KOPT-K1 (cell line): Measurements from ENCODE around the gene GSTP1.
"Not testable (repeated sequence)": the region's sequence is repeated elsewhere in the genome, so short reads cannot be mapped to it uniquely, and the experiment has no call there.

Experiments
- H3K27ac ChIP-seq: fragments of 200-600 bp; sonication (generic); 2 replicates; pipeline ENCODE4 v1.5.1; 2016; ENCODE audit warnings: antibody characterized with exemption, mild to moderate bottlenecking, low read depth, low read length; ENCODE audit not compliant: poor library complexity, severe bottlenecking
- H3K36me3 ChIP-seq: fragments of 200-600 bp; sonication (generic); 2 replicates; pipeline ENCODE4 v1.5.1; 2017; ENCODE audit warnings: antibody characterized with exemption, mild to moderate bottlenecking, low read length, moderate library complexity; ENCODE audit not compliant: insufficient read depth
- H3K9me3 ChIP-seq: fragments of 200-600 bp; sonication (generic); 2 replicates; pipeline ENCODE4 v1.5.1; 2017; ENCODE audit warnings: antibody characterized with exemption, low read length, mild to moderate bottlenecking; ENCODE audit not compliant: insufficient read depth, poor library complexity, severe bottlenecking

Gene GSTP1

DNA sequence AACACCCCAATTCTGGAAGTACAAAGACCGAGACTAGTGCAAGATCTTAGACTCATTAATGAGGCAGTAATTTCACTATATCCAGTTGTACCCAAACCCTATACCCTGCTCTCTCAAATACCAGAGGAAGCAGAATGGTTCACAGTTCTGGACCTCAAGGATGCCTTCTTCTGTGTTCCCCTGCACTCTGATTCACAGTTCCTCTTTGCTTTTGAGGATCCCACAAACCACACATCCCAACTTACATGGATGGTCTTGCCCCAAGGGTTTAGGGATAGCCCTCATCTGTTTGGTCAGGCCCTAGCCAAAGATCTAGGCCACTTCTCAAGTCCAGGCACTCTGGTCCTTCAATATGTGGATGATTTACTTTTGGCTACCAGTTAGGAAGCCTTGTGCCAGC, 40.2 kb downstream of the GSTP1 start:
- H3K27ac ChIP-seq, H3K9me3 ChIP-seq, H3K36me3 ChIP-seq: not testable (repeated sequence)

DNA sequence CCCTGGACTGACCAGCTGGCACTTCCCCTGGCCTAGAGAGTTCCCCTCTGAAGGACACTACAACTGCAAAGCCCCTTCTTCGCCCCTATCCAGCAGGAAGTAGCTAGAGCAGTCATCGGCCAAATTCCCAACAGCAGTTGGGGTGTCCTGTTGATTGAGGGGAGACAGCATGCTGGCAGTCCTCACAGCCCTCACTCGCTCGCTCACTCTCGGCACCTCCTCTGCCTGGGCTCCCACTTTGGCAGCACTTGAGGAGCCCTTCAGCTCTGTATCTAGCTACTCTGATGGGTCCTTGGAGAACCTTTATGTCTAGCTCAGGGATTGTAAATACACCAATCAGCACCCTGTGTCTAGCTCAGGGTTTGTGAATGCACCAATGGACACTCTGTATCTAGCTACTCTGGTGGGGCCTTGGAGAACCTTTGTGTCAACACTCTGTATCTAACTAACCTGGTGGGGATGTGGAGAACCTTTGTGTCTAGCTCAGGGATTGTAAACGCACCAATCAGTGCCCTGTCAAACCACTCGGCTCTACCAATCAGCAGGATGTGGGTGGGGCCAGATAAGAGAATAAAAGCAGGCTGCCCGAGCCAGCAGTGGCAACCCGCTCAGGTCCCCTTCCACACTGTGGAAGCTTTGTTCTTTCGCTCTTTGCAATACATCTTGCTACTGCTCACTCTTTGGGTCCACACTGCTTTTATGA, 42.7 kb downstream of the GSTP1 start:
- not testable (repeated sequence) for H3K36me3 ChIP-seq, H3K9me3 ChIP-seq, H3K27ac ChIP-seq

DNA sequence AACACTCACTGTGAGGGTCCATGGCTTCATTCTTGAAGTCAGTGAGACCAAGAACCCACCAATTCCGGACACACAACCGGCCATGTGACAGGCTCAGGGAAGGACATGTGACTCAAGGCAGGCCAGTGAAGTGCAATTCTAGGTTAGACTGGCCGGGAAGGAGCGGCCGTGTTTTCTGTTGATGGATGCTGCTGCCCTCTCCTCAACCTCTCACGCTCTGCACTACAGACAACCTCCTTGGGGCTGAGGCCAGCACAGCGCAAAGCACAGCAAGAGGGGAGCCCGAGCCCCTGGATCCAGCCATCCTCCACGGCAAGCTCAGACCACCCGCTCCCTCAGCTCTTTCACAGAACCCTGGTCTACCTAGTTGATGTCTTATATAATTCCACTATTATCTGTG, 43.4 kb downstream of the GSTP1 start:
- no peaks in the 10 kb centered on the region for H3K9me3 ChIP-seq
- H3K36me3 ChIP-seq: peaks cover 5% of the 10 kb centered on the region; the same call in 1 of the 2 replicates
- H3K27ac ChIP-seq: no peak overlapping the region

DNA sequence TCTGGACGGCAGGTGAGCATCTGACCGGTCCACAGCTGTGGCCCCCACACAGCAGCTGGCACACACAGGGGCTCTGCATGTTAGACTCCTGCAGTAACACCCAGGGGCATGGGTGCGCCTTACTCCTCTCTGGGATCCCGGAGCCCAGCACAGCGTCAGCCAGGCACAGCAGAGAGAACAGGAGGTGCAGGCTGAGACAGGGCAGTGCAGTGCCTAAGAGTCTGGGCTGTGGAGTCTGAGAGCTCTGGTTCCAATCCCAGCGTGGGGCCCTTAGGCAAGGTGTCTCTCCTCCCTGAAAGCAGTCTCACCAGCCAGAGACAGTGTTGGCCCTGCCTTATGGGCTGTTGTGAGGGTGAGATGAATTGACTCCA, 43.8 kb downstream of the GSTP1 start:
- no peak overlapping the region for H3K27ac ChIP-seq
- H3K9me3 ChIP-seq: no peaks in the 10 kb centered on the region

DNA sequence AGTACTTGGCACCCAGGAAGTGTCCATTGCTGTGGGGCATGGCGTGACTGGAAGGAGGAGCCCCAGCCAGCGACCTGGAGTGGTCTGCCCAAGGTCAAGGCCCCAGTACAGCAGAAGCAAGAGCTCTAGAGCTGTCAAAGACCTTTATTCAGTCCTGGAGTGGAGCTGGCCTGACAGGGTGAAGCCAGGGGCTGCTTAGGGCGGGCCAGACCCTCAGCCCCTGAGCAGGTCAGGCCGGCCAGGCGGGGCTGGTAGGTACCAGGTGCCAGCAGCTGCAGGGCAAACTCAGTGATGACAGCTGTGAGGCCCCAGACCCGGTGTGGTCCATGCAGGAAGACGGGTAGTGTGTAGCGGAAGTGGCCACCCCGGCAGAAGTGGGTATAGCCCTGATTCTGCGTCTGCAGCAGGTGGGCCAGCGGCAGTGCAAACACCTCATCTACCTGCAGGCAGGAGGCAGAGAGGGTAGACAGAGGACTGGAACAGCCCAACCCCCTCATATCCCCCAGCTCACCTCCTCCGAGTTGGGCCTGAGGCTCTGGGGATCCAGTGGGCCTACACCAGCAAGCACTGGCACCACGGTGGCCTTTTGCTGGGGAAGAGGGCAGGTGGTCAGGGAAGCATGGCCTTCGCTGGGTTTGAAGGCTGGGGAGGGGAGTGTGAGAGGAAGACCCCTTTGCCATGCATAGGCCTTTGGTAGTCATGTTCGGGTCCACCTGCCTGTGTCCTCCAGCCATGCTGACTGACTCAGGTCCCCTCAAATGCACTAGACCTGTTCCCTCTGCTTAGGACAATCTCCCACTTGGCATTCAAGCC, 44.4 kb downstream of the GSTP1 start:
- Histone ChIP-seq H3K36me3 (peaks cover 5% of the 10 kb centered on the region; the same call in 1 of the 2 replicates), H3K27ac (peak overlapping the region; percentile 76)

More for the DNA sequence above, 43.8 kb downstream of the GSTP1 start:
- H3K36me3 ChIP-seq: peaks cover 5% of the 10 kb centered on the region; the same call in 1 of the 2 replicates

DNA sequence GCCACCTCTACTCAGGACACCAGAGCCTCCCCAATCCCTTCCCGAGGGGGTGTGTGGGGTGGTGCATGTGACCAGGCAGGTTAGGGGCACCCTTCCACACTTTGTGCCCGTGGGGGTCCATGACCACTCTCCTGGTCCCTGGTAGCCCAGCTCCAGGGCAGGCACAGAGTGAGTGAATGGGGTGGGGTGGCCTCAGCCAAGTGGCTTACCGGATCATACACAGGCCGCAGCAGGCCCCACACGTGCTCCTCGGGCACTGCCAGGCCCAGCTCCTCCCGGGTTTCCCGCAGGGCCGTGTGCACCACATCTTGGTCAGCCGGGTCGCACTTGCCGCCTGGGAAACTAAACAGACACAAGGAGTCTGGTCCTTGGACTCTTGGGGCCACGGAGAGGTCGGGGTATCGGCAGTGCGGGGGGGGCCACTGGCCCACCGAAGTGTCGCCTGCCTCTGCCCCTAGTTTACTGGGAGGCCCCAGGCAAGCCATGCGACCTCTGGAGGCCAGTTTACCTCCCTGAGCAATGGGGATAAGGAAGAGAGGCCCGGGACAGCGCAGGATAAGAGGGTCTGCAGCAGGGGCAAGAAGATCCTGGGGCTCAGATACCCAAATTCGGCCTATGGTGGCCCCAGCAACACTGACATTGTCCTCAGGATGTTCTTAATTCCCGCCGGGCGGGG, 45.2 kb downstream of the GSTP1 start:
- no peaks in the 10 kb centered on the region for H3K9me3 ChIP-seq
- peak overlapping the region; percentile 76 for H3K27ac ChIP-seq
- peaks cover 5% of the 10 kb centered on the region; the same call in 1 of the 2 replicates for H3K36me3 ChIP-seq

More for the DNA sequence above, 44.4 kb downstream of the GSTP1 start:
- no peaks in the 10 kb centered on the region for H3K9me3 ChIP-seq

DNA sequence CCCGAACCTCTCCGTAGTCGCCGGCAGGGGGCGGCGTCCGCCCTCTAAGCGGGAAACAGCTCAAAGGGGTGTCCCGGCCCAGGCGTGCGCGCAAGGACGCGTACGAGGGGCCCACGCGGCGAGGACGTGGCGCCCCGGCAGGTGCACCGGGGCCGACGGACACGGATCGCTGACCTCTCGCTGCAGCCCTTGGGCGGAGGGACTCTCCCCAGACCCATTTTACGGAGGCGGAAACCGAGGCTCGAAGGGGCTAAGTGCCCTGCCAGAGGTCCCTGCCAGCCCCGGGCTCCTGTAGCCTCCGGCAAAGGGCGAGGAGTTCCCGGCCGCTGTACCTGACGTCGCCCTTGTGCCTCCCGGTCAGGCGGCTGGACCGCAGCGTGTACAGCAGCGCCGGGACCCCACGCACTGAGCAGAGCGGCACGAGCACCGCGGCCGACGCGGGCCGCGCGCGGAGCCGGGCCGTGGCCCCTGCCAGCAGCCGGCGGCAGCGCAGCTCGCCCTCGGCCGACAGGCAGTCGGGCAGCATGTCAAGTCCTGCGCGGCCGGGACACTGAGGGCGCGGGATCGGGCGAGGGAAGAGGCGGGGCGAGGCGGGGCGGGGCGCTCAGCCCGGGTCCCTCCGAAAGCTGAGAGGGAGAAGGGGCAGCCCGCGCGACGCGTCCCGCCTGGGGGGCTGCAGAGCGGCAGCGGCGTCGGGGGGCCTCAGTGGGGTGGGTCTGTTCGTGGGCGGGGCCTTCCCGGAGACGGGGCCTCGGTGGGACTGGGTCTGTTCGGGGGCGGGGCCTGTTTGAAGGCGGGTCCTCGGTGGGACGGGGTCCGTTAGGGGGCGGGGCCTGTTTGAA, 46.0 kb downstream of the GSTP1 start, which contains the start of gene NUDT8:
Gene NUDT8 (minus strand): TSS at position 552 of the 842 bp plus-strand sequence. CDS start 26 bp downstream, at position 526.
- H3K9me3 ChIP-seq: no peaks in the 10 kb centered on the region
- peaks cover 5% of the 10 kb centered on the region; the same call in 1 of the 2 replicates for H3K36me3 ChIP-seq
- peak within 1 kb of the TSS; percentile 76 for H3K27ac ChIP-seq

DNA sequence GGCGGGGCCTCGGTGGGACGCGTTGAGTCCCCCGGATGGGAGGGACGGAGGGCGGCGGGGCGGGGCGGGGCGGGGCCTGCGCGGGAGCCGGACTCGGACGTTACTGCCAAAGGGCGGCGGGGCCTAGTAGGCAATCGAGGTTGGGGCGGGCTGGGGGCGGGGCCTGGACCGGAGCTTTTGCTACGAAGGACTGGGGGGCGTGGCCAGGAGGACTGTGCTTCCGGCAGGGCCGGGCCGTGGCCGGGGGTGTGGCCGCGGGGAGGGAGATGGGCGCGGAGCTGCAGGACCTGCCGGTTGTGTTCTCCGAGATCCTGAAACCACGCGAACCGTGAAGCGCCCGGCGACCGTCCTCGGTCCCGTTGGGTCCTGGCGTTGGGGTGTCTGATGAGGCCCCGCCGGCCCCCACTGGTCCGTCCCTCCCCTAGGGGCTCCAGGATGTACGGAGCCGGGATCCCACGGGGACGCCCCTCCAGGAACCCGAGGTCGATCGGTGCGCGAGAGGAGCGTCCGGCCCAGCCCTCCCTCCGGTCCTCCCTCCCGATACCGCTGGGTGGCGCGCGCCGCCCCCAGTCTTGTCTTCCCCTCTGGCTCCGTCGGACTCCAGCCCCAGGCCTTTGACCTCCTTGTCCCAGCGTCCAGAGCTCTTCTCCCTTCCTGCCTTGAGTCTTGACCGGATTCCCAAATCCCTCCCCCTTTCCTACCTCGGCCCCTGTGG, 46.8 kb downstream of the GSTP1 start:
- Histone ChIP-seq H3K27ac (peak overlapping the region; percentile 76), H3K9me3 (no peaks in the 10 kb centered on the region)

DNA sequence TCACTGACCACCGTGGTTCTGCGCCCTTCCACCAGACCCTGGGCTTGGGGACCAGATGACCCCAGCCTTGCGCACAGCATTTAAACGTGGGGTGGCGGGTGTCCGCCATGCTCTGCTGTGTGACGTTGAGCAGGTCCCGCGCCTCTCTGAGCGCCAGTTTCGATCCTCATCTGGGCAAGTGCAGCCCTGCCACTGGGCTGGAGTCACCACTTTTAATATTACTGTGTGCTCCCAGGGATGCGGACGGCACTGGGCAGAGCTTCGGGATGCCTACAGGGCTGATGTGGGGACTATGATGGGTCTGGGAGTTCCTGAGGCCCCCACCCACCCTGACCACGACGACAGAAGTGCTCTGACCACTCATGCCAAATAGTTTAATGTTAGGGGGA, 47.3 kb downstream of the GSTP1 start:
- H3K9me3 ChIP-seq: no peaks in the 10 kb centered on the region
- peaks cover 5% of the 10 kb centered on the region; the same call in 1 of the 2 replicates for H3K36me3 ChIP-seq
- H3K27ac ChIP-seq: peak overlapping the region; percentile 67

More for the DNA sequence above, 46.8 kb downstream of the GSTP1 start:
- H3K36me3 ChIP-seq: peaks cover 5% of the 10 kb centered on the region; the same call in 1 of the 2 replicates

DNA sequence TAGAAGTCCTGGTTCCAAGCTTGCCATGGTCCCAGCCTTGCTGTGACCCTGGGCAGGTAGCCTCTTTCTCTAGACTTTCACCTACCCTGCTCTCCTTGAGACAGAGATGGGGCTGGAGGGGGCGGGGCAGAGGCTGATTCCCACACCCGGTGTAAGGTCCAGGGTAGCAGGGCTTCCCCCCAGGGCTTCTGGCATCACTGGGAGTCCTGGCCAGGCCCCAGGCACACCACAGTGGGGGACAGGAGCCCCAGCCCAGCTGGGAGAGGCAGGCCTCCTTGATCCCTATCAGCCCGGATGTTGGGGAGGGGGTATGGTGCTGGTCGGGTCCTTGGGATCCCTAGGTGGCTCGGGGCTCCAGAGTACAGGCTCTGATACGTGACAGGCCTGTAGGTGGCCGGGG, 47.8 kb downstream of the GSTP1 start:
- H3K36me3 ChIP-seq: peaks cover 5% of the 10 kb centered on the region; the same call in 1 of the 2 replicates
- H3K9me3 ChIP-seq: no peaks in the 10 kb centered on the region
- no peak overlapping the region for H3K27ac ChIP-seq

DNA sequence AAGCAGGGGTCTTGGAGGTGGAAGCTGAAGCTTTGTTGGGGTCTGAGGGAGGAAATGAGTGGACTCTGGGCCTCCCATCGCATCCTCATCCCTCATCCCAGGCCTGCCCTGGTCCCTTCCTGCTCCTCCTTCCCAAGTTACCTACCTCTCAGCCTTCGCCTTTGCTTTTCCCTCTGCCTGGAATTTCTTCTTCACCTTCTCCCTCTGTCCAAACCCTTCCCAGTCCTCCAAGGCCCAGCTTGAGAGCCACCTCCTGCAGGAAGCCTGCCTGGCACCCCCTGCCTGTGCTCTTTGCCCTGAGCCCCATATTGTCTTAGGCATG, 48.2 kb downstream of the GSTP1 start:
- H3K36me3 ChIP-seq: peaks cover 5% of the 10 kb centered on the region; the same call in 1 of the 2 replicates
- no peak overlapping the region for H3K27ac ChIP-seq

DNA sequence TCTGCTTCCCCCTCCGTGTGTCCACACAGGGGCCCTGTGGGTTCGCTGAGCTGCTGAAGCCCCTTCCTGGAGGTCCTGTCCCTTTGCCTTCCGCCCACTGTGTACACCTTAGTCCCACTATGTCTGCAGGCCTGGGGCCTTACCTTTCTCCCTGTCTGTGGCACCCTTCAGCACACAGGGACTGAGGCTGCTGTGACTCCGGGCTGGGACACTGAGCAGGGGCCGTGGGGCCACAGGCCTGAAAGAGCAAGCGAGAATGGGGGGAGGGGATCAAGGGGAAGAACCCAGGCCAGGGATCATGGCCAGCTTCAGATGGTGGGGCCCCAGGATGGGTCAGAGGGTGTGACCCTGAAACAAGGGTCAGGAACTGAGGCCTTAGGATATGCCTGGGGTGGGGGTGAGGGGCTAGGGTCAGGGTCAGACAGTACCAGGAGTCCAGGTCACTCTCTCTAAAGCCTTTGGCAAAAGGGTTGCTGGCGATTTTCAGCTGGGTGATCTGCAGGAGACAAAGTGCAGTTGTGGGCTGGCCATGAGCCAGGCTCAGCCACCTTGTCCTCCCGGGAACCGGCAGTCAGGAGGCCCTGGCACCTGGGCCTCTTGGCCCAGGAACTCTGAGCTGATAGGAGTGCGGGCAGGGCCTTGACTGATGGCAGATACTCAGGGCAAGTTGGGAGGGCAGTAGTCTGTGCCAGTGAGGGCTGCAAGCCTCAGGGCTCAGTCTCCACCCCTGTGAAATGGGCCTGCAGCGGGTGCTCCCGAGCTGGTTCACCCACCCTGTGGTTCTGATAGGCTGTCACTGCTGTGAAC, 48.8 kb downstream of the GSTP1 start:
- Histone ChIP-seq H3K9me3 (no peaks in the 10 kb centered on the region), H3K36me3 (peaks cover 5% of the 10 kb centered on the region; the same call in 1 of the 2 replicates), H3K27ac (no peak overlapping the region)

More for the DNA sequence above, 48.2 kb downstream of the GSTP1 start:
- no peaks in the 10 kb centered on the region for H3K9me3 ChIP-seq

DNA sequence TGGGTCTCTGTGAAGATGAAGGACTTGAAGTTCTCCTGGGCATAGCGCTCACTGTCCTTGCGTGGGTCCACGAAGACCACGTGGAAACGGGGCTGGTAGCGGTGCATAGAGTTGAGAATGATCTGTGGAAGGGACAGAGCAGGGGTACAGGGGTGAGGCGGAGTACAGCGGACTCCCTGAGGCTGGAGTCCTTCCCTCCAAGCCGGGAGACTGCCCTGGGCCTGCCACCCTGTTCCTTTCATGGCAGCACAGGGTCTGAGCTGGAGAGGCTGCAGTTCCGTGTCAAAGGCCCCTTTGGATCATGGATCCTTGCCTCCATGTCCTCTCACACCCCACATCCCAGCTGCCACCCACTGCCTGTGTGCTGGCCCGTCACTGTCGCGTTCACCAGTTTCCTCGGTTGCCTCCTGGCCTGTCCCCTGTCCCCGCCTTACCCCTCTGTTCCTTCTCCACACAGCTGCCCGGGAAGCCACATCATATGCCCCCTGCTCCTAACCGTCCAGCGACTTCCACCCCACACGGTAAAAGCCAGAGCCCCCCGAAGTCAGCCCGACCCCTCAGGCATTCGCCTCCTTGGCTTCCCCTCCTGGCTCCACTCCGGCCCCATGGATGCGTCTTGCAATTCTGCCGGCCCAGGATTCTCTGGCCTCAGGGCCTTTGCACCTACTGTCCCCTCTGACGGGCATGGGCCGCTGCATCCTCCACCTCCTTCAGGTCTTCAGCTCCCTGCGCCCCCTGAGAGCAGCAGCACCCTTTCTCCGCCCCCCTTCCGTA, 49.6 kb downstream of the GSTP1 start:
- H3K9me3 ChIP-seq: no peaks in the 10 kb centered on the region
- H3K27ac ChIP-seq: no peak overlapping the region

More for the DNA sequence above, 49.6 kb downstream of the GSTP1 start:
- H3K36me3 ChIP-seq: no peaks in the 10 kb centered on the region
